Forelimb muscle (tissue), 1 donor: ENCODE results near the gene PNPT1. TPM values are rescaled to one million over a fixed set of nuclear protein-coding genes. Genes with fewer than 3 reads are reported as not detected.
"Not testable (repeated sequence)": the region's sequence is repeated elsewhere in the genome, so short reads cannot be mapped to it uniquely, and the experiment has no call there.

Source experiments
- DNase-seq: peaks from one replicate; pipeline ENCODE4 v3.0.0-alpha.2; 2013; ENCODE audit warnings: low read depth
- polyA plus RNA-seq: library from polyadenylated mRNA; unstranded; fragments of 120-200 nt; gene quantifications from one replicate; pipeline ENCODE4 v1.2.1, GENCODE V29; 2013; ENCODE audit not compliant: insufficient read length

Gene PNPT1
- polyA plus RNA-seq, 1 donor: 18.0 TPM

DNA sequence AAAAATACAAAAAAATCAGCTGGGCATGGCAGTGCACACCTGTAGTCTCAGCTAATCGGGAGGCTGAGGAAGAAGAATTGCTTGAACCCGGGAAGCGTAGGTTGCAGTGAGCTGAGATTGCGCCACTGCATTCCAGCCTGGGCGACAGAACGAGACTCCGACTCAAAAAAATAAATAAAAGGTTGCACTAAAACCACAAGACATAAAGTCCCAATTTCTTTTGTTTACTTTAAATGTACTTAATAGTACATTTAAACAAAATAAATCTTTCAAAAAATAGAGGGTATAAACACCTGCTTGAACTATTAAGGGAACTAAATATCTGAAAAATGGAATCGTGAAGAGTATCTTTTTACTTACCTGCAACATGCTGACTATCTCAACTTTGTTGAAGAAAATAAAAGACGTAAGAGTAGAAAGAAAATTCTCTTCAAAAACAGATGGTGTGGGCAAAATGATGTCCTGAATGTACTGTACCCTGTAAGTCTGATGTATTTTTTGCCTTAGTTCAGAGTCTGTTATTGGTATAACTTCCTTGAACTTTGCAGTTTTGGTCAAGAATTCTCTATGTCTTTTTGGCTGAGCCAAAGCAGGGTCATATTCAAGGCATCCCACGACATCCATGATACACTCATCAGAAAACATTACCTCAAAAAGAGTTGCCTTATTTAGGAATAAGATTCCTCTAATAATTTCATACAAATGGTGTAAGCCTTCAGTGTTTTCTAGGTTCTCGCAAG, 95.4 kb downstream of the PNPT1 start:
- no peak for DNase-seq

DNA sequence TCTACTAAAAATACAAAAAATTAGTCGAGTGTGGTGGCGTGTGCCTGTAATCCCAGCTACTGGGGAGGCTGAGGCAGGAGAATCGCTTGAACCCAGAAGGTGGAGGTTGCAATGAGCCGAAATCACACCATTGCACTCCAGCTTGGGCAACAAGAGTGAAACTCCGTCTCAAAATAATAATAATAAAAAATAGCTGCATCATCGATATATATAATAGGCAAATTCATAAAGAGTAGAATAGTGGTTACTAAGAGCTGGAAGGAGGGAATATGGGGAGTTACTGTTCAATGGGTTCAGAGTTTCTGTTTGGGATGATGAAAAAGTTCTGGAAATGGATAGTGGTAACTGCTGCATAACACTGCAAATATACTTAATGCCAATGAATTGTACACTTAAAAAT, 96.8 kb downstream of the PNPT1 start:
- DNase-seq: not testable (repeated sequence)

DNA sequence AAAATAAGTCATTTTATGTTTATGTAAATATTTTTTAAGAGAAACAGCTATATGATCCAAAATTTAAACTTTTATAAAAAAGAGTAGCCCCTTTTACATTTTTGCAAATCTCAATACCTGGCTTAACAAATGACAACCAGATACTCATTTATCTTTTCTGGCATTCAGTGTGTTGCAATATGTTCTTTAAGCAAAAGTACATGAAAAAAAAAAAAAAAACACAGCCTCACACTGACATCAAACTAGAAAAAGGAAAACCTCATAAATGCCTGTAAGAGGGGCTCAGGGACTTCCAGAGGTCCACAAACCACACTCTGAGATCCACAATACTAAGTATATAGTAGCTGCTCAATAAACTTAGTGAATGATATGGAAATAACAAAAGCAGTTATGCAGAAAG, 98.1 kb downstream of the PNPT1 start:
- DNase-seq: no peak

DNA sequence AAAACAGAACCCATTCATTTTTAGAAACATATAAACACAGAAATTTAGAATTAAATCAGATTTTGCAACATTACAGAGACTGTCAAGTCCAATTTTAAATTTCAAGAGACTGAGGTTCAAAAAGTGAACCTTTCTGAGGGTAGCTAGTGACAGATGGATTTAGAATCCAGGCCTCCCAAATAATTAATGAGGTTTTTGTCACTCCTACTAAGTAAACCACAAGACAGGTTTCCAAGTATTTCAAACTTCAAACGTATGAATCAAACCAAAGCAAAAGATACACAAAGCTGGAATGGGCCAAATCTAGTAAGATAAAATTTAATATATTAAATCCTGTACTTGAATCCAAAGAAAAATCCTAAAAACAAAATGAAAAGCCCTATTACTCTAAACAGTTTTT, 101.5 kb downstream of the PNPT1 start:
- DNase-seq: no peak

GRCh38 chr2:55590810-55591440, 102.7 kb downstream of the PNPT1 start:
- no peak for DNase-seq

DNA sequence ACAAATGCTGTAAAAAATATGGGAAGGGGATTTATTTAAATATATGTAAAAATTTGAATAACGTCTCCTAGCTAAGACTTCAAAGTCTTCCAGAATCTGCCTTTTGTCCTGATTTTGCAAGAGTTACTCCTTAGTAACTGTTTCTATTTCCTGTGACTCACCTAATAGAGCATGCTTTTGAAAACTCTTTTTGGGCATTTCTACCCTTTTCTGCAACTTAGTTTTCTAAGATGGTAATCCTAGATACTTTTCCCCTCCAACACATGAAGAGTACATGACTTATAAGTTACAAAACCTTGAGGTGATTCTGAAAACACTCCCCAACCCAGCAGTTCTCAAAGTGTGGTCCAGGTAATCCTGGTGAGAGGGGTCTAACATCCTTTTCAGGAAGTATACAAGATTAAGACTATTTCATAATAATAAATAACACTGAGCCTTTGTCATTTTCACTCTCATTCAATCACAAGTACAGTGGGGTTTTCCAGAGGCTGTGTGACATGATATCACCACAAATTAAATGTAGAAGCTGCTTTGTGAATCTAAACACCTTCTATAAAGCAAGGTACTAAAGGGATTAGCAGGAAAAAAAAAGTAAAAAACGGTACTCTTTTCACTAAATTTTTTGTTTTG, 108.1 kb downstream of the PNPT1 start:
- DNase-seq: no peak

Other genes with a start within 250 kb of the PNPT1 start
- gene CFAP36, start 174.1 kb downstream of the PNPT1 start, polyA plus RNA-seq: 23.3 TPM
- gene PPP4R3B, start 76.2 kb downstream of the PNPT1 start, polyA plus RNA-seq: 37.6 TPM
- 29.9 TPM for gene EFEMP1, start 229.9 kb upstream of the PNPT1 start, polyA plus RNA-seq